GM21447 (cell line): ENCODE data around the gene SLC39A10.

Experiments
- ATAC-seq: cut with Tn5 transposase; IDR thresholded peaks from one replicate; pipeline ENCODE4 v1.9.1; 2021; ENCODE audit not compliant: unreplicated experiment

Gene SLC39A10

GRCh38 chr2:195721042-195721441, 64.0 kb downstream of the SLC39A10 start:
- no peak for ATAC-seq

DNA sequence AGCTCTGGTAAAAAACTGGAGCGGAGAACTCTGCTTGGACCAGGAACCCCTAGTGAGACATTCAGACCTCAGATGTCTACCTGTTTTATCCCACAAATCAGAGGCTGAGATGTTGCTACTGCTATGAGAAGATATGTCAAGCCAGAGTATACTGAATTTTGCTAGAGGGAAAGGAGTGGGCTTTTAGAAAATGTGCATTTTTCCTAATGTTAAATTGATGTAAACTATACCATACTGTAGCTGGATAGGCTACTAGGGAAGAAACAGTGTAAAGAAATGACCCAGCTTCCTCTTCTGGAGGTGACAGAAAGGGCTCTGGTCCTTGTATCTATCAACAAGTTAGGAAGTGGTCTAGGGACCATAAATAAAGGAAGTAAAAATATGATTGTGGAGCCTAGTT, 65.0 kb downstream of the SLC39A10 start:
- ATAC-seq = no peak

GRCh38 chr2:195727106-195727505, 70.1 kb downstream of the SLC39A10 start:
- no peak for ATAC-seq

DNA sequence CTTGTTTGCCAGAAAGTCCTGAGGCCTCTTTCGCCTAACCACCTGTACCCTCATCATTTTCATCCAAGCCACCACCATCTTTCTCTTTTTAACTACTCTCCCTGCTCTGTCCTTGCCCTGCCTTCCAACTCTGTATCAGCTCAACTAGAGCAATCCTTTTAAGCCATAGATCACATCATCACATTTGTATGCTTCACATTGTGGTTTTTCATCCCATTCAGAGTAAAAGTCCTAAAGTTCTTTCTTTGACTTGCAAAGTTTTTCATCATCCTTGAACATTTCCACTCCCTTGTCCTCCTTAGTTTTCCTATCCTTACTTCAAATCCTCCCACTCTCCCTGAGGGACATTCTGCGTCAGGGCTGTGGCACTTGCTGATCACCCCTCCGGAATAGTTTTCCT, 73.9 kb downstream of the SLC39A10 start:
- ATAC-seq = no peak

GRCh38 chr2:195732574-195732973, 75.5 kb downstream of the SLC39A10 start:
- ATAC-seq = no peak

DNA sequence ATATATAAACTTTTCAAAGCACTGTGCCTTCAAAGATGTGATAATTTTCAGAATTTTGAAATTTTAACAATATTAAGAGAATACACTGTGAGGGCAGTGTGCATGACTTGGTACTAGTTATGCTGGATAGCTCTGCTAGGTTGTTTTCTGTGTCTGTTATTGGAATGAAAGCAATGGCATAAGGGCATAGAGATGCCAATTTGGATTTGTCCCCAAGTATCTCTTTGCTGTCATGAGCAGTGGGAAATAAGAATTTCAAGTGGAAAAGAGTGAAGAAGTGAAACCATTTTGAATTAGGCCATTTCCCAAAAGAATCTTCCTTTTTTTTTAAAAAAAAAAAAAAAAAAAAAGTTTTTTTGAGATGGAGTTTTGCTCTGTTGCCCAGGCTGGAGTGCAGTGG, 76.8 kb downstream of the SLC39A10 start:
- ATAC-seq = no peak

DNA sequence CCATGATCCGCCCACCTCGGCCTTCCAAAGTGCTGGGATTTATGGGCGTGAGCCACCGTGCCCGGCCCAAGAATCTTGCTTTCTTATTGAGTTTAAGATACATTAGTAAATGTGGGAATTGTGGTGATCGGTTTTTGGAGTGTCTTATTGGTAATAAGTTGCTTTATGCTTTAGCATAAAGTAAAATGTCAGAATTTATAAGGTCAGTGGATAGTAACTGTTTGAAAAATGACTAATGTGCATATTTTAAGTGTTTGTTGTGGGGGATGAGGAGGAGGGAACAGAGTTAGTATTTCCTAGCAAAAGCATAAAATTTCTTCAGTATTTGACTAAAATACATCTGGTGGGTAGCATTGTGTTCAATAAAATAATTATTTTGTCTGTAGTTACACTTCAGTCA, 77.4 kb downstream of the SLC39A10 start:
- ATAC-seq = no peak

DNA sequence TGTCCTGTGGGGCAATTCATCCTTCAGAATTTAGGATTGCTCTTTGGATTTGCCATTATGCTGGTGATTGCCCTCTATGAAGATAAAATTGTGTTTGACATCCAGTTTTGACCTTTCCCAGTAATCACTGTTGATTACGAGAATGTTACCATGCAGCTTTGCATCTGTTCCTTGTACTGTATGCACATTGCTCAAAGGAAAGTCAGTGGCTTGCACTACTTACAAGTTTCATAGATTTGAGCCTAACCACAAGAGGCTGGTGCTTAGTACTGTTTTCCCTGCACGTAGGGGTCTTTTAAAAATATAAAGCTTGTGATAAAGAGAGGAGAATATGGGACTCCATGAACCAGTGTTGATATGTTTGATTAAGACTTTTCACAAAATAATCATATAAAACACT, 77.9 kb downstream of the SLC39A10 start:
- no peak for ATAC-seq

DNA sequence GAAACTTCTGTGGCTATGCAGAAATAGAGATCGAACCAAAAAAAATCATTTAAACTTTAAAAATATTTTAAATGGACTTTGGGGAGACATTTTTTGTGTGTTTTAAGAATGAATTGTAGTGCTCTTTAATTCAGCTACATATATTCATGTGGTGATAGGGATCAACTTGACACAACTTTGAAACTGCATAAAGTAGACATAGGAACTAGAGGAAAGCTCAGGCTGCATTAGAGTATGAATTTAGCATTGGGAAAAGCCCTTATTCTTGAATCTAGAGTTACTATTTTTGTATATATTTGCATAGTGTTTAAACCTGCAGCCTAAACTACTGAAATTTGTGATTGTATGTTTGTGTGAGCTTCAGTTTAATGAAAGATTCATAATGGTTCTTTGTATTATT, 78.3 kb downstream of the SLC39A10 start:
- ATAC-seq = no peak

DNA sequence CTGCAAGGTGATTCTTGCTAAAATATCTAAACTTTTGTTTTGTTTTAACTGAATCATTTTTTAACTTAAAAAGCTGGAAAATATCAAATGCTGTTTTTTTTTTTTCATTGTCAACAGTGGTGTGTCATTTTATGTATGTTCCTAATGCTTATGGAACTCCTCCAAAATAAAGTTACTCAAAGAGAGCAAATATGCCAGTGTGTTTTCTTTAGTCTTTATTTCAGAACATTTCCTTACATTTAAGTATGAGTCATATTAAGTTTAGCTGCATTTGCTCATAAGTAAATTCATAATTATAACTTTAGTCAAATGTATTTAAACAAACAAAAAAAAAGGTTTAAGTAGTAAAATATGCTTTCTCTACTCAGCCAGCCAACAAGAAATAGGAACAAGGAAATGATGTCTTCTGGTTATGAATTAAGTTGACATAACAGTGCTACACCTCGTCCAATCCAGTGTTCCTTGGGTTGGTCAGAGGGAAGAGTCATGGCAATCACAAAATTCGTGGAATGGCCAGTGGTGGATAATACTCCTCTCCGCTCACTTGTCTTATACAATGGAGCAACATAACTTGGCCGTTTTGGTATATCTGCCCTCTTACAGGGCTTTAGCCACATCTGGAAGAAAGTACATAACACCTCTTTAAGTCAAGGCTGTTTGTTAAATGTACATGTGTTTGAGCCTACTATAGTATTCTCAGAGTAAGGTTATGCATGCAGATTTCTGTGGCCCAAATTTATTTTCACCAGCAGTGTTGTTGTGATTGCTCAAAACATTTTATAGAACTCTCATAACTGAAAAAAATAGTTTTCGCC, 80.7 kb downstream of the SLC39A10 start:
- no peak for ATAC-seq

DNA sequence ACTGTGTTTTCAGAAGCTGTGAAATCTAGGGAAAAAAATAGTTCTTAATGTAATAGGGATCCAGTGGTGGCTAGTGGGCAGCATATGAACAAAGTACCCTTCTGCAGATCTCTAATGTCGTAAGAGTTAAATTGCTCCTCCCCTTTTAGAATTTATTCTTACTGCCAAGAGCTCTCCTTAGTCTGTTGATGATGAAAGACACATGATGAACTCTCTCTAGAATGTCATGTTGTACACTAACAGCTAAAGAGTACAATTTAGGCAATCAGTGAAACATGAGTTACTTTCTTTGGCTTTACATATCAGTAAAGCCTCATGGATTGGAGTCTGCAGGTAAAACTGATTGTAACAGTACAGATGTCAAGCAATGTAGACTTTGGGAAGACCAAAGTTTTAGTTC, 84.2 kb downstream of the SLC39A10 start:
- no peak for ATAC-seq

DNA sequence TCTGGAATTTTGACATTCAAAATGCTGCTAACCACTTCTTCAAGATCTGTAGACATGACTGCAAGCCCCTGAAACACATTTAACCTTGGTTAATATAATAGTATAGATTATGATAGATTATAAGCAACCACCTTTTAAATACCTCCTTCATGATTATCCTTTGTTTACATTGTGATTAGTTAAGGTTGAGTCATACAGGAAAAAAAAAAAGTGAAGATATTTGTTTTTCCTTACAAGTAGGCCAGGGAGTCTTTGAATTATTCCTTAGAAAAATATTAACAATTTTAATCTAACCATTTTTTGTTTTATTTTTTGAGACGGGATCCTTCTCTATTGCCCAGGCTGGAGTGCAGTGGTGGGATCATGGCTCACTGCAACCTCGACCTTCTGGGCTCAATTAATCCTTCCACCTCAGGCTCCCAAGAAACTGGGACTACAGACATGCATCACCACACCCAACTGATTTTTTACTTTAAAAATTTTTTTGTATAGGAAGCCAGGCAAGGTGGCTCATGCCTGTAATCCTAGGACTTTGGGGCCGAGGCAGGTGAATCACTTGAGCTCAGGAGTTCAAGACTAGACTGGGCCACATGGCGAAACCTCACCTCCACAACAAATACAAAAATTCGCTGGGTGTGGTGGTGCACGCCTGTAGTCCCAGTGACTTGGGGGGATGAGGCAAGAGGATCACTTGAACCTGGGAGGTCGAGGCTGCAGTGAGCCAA, 99.4 kb downstream of the SLC39A10 start:
- no peak for ATAC-seq

- no peak for ATAC-seq
These were observed 101.8 kb downstream of the SLC39A10 start for GRCh38 chr2:195758846-195759245.

DNA sequence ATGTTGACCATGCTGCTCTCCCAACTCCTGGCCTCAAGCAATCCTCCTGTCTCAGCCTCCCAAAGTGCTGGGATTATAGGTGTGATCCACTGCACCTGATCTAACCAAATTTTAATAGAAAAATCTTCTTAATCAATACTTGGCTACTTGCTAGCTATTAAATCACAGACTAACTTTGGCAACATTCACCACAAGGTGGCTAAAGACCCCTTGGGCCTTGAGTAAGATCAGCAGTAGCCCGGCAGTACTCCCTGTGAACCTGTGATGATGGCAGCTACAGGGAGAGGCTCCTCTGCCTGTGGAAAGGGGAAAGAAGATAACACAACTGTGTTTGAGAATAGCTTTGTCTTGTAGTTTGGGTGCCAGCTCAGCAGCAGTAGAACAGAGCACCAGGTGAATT, 102.9 kb downstream of the SLC39A10 start:
- ATAC-seq = no peak

GRCh38 chr2:195763866-195764265, 106.8 kb downstream of the SLC39A10 start:
- no peak for ATAC-seq

GRCh38 chr2:195766691-195767090, 109.7 kb downstream of the SLC39A10 start:
- ATAC-seq = no peak

- ATAC-seq = no peak
These were observed 111.4 kb downstream of the SLC39A10 start for GRCh38 chr2:195768431-195768830.

- ATAC-seq = no peak
These were observed 112.9 kb downstream of the SLC39A10 start for GRCh38 chr2:195769975-195770374.

GRCh38 chr2:195779491-195779890, 122.5 kb downstream of the SLC39A10 start:
- no peak for ATAC-seq

DNA sequence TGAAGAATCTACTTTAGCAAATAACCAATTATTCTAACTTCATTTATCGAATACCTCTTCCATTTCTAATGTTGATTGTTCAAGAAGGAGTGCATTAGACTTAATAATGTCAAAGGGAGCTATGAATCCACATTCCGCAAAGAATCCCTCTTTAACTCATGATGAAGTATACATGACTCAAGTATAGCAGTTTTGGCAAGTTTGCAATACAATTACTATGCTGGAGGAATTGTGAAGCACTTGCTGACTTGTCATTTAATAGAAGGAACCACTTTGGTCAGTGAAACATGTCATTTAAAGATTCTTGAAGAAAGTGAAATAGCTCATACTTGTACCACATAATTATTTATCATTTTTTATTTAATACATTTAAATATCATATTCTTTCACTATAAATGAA, 125.1 kb downstream of the SLC39A10 start:
- ATAC-seq = no peak
